Right lobe of liver (tissue), 6 donors: Measurements from ENCODE around the gene TDRKH. TPM values are rescaled to one million over a fixed set of nuclear protein-coding genes. Genes with fewer than 3 reads are reported as not detected.

Experiments used
- ATAC-seq, 4 donors: fragments of 200-7000 bp; cut with Tn5 transposase; one replicate each; pipeline ENCODE4 v1.9.1; 2020; ENCODE audit warnings: mild to moderate bottlenecking in 4 of 4, moderate library complexity in 4 of 4
- DNase-seq, 3 donors: peaks; one replicate each; pipeline ENCODE4 v3.0.0-alpha.2; 2020
- H3K27ac ChIP-seq, 3 donors: fragments of 200-600 bp; one replicate each; pipeline ENCODE4 v1.8.0; 2022
- H3K27me3 ChIP-seq, 2 donors: fragments of 200-600 bp; one replicate each; pipeline ENCODE4 v1.8.0; 2022
- H3K36me3 ChIP-seq, 4 donors: fragments of 200-600 bp; sonication (generic) in 1 of 4; one replicate each; pipeline versions ENCODE4 v1.5.1 to v1.8.0; 2017 to 2022; ENCODE audit warnings: control low read depth in 1 of 4
- H3K4me1 ChIP-seq, 4 donors: fragments of 200-600 bp; sonication (generic) in 1 of 4; one replicate each; pipeline versions ENCODE4 v1.5.1 to v1.8.0; 2017 to 2022; ENCODE audit warnings: control low read depth in 1 of 4
- H3K4me3 ChIP-seq, 3 donors: fragments of 200-600 bp; one replicate each; pipeline ENCODE4 v1.8.0; 2022
- H3K9me3 ChIP-seq, 4 donors: fragments of 200-600 bp; sonication (generic) in 1 of 4; one replicate each; pipeline versions ENCODE4 v1.5.1 to v1.8.0; 2017 to 2022; ENCODE audit warnings: control low read depth in 1 of 4
- CTCF ChIP-seq, 4 donors: fragments of 200-600 bp in 3 of 4; fragments of 450-650 bp in 1 of 4; IDR thresholded peaks; one replicate each; pipeline versions ENCODE4 v1.5.1 to v1.8.0; 2016 to 2022; ENCODE audit warnings: antibody characterized with exemption in 4 of 4, mild to moderate bottlenecking in 2 of 4
- POLR2A ChIP-seq: fragments of 450-650 bp; IDR thresholded peaks from one replicate; pipeline ENCODE4 v1.6.1; 2017; ENCODE audit warnings: antibody characterized with exemption, mild to moderate bottlenecking
- WGBS: methylation state at CpG from one replicate; pipeline ENCODE4 v1.1.6; 2018; ENCODE audit warnings: low coverage, low lambda C conversion rate; ENCODE audit not compliant: insufficient coverage; ENCODE audit errors: missing lambda C conversion rate; 5-methylcytosine and 5-hydroxymethylcytosine counted together
- intact Hi-C, 2 donors: fragments of 100-400 bp; cut with DNase I; formaldehyde crosslinking; loops; one replicate each; pipeline versions ENCODE4 v1.11.2 to v1.14.1; 2022
- total RNA-seq, 6 experiments: library from RNA; depleted of rRNA in 2 of 6; stranded (reverse); fragments of >200 nt in 2 of 6; fragmentation: NEBNext Ultra II Directional in 3 of 6; extraction: Animal tissue kit (Norgen Biotek cat#: 25700) in 3 of 6; gene quantifications; one replicate each; pipeline versions ENCODE4 v1.1.0 to v1.2.4, GENCODE V29; 2016 to 2023
- donor health status: DM: no; HTN: yes; CAD: no.
- donor health status: DM: no; HTN: no; CAD: no.
- donor health status: DM: no; HTN: no; CAD: no.
- donor health status: DM: no; HTN: yes; CAD: no.
- donor health status: DM: no; HTN: yes; CAD: no.

TDRKH gene
- total RNA-seq, 6 experiments from 2014 or later, result 1.7 to 12.1 (median 3.3) TPM

- no peak for TF ChIP-seq POLR2A
- no peak for TF ChIP-seq CTCF (IDR thresholded peaks at IDR 0.05)
- ATAC-seq, result no peak
- 51% methylated on average over 8 of the region's 10 CpGs for WGBS
Observed at GRCh38 chr1:151763990-151764389, 26.3 kb downstream of the TDRKH start.

GRCh38 chr1:151762941-151763921 lies 27.1 kb downstream of the TDRKH start, which contains the start of gene MRPL9:
TSS of gene MRPL9 (minus strand) at chr1:151763496. CDS start at chr1:151763479, 17 bp downstream.
- intact Hi-C loops, result no loop called here
- TF ChIP-seq POLR2A, result peak; percentile 67
- TF ChIP-seq CTCF (IDR thresholded peaks at IDR 0.05), result no peak
- WGBS, result under 1% methylated on average over 44 of the region's 68 CpGs
- ATAC-seq, result peak; percentile 97 to 99 (median 98)
- Histone ChIP-seq H3K27ac (peak within 1 kb of the TSS; percentile 50 to 75 (median 65)), H3K4me1 (peaks cover 0 to 26% (median 4%) of the 10 kb centered on the region in 4 donors), H3K27me3 (no peaks in the 10 kb centered on the region), H3K4me3 (peak within 1 kb of the TSS; percentile 69 to 86 (median 72)), H3K36me3 (peaks cover 0 to 24% (median 6%) of the 10 kb centered on the region in 4 donors), H3K9me3 (no peaks in the 10 kb centered on the region)
- peak; percentile 84 to 87 (median 85) for DNase-seq

More at GRCh38 chr1:151763990-151764389, 26.3 kb downstream of the TDRKH start:
- Histone ChIP-seq H3K36me3 (peaks cover 0 to 21% (median 5%) of the 10 kb centered on the region in 4 donors), H3K4me3 (peak overlapping the region; percentile 69 to 86 (median 72)), H3K27ac (peak overlapping the region; percentile 50 to 75 (median 65)), H3K27me3 (no peaks in the 10 kb centered on the region), H3K9me3 (no peaks in the 10 kb centered on the region), H3K4me1 (peaks cover 0 to 29% (median 4%) of the 10 kb centered on the region in 4 donors)
- intact Hi-C loops, result no loop called here
- no peak for DNase-seq

- no peak for ATAC-seq
- H3K27me3 ChIP-seq, result no peaks in the 10 kb centered on the region
- H3K27ac ChIP-seq, result no peak overlapping the region
- peaks cover 0 to 26% (median 6%) of the 10 kb centered on the region in 4 donors for H3K36me3 ChIP-seq
- no peak overlapping the region for H3K4me3 ChIP-seq
- TF ChIP-seq POLR2A, result no peak
- TF ChIP-seq CTCF (IDR thresholded peaks at IDR 0.05), result no peak
- H3K9me3 ChIP-seq, result no peaks in the 10 kb centered on the region
- intact Hi-C loops, result no loop called here
- peaks cover 0 to 17% (median 4%) of the 10 kb centered on the region in 4 donors for H3K4me1 ChIP-seq
- no peak for DNase-seq
- 93% methylated on average over 6 of the region's 7 CpGs for WGBS
Observed at GRCh38 chr1:151760597-151761385, 29.5 kb downstream of the TDRKH start.

GRCh38 chr1:151759241-151759640 lies 31.1 kb downstream of the TDRKH start:
- no peaks in the 10 kb centered on the region for H3K9me3 ChIP-seq
- DNase-seq (no peak), ATAC-seq (no peak)
- no peak overlapping the region for H3K4me3 ChIP-seq
- H3K36me3 ChIP-seq, result peaks cover 0 to 26% (median 6%) of the 10 kb centered on the region in 4 donors
- H3K4me1 ChIP-seq, result peaks cover 0 to 11% (median 2%) of the 10 kb centered on the region in 4 donors
- TF ChIP-seq CTCF (IDR thresholded peaks at IDR 0.05) (no peak), POLR2A (no peak)
- no peak overlapping the region for H3K27ac ChIP-seq
- no peaks in the 10 kb centered on the region for H3K27me3 ChIP-seq
- intact Hi-C loops, result no loop called here
